ENCODE data around the gene ZAP70. TPM values are rescaled to one million over a fixed set of nuclear protein-coding genes. Genes with fewer than 3 reads are reported as not detected.

The ZAP70 gene
- total and polyA plus RNA-seq, 10 of the 15 experiments (the other 5 are each of a cell fraction or from before 2014, with no cell fraction given), result 0.18 to 2.9 (median 1.2) TPM; not detected in 1

GRCh38 chr2:97769308-97769707, 55.9 kb downstream of the ZAP70 start:
- Histone ChIP-seq H2AFZ (ENCODE audit: control insufficient read depth, low read depth, low read length) (no peak overlapping the region), H3K4me1 (ENCODE audit: control insufficient read depth, insufficient read depth, low read length) (no peaks in the 10 kb centered on the region), H3K27ac (ENCODE audit: control insufficient read depth, insufficient read depth) (no peak overlapping the region), H3K4me2 (ENCODE audit: control insufficient read depth, insufficient read depth) (no peak overlapping the region), H3K27me3 (replicated peaks in 1 of 2; ENCODE audit: control insufficient read depth in 2 of 2, insufficient read depth in 2 of 2, low read length in 1 of 2) (no peaks in the 10 kb centered on the region), H4K20me1 (ENCODE audit: control insufficient read depth, insufficient read depth) (no peaks in the 10 kb centered on the region), H3K79me2 (ENCODE audit: control insufficient read depth, insufficient read depth, low read length) (no peaks in the 10 kb centered on the region), H3K9ac (ENCODE audit: control insufficient read depth, insufficient read depth, low read length) (no peak overlapping the region), H3K36me3 (ENCODE audit: control insufficient read depth in 2 of 2, insufficient read depth in 2 of 2, low read length in 1 of 2) (peaks cover 9 to 12% of the 10 kb centered on the region in 2 experiments), H3K4me3 (no peak overlapping the region), H3K9me3 (replicated peaks; ENCODE audit: control insufficient read depth, insufficient read depth, low read length) (no peaks in the 10 kb centered on the region)
- no TSS peak for BruUV-seq (replicated peaks)
- ChIA-PET SMC1A (ENCODE audit: uncharacterized antibody, unreplicated experiment) (no interaction called here), RAD21 (ENCODE audit: unreplicated experiment) (no interaction called here), POLR2A (interaction anchor here (0.7 kb wide), 1 partner anchor 418 kb away, joined by 3 read pairs; no protein-coding TSS in a partner anchor), CTCF (interaction anchor here (3.2 kb wide), 1 partner anchor 28 kb away, joined by 16 read pairs; no protein-coding TSS in a partner anchor)
- FAIRE-seq (no peak), DNase-seq (ENCODE audit: low read depth, low spot score) (no peak), ATAC-seq (no peak)
- in situ Hi-C loops (cut with MboI), result no loop called here
- intact Hi-C loops (cut with micrococcal nuclease; ENCODE audit: unreplicated experiment), result no loop called here
- TF ChIP-seq ZNF687 (IDR thresholded peaks at IDR 0.05) (no peak), HDAC2 (IDR thresholded peaks at IDR 0.05) (no peak), HDAC6 (IDR thresholded peaks at IDR 0.05; ENCODE audit: unreplicated experiment) (no peak), CHD2 (IDR thresholded peaks at IDR 0.05; ENCODE audit: borderline replicate concordance, low read depth, low read length) (no peak), POLR2AphosphoS2 (IDR thresholded peaks at IDR 0.05; ENCODE audit: low read depth, low read length) (no peak), TAF1 (IDR thresholded peaks at IDR 0.05; ENCODE audit: borderline replicate concordance, low read depth, low read length) (no peak), TCF3 (IDR thresholded peaks at IDR 0.05; ENCODE audit: borderline replicate concordance, insufficient read depth, low read depth, low read length) (no peak), MXI1 (IDR thresholded peaks at IDR 0.05; ENCODE audit: low read depth, low read length) (no peak), SMAD5 (IDR thresholded peaks at IDR 0.05; ENCODE audit: low read depth) (no peak)
- WGBS (ENCODE audit: insufficient coverage, insufficient replicate concordance, low lambda C conversion rate, missing lambda C conversion rate), result 100% methylated on average over 3 of the region's 3 CpGs
